Measurements from ENCODE around the gene VSIR.

VSIR gene

DNA sequence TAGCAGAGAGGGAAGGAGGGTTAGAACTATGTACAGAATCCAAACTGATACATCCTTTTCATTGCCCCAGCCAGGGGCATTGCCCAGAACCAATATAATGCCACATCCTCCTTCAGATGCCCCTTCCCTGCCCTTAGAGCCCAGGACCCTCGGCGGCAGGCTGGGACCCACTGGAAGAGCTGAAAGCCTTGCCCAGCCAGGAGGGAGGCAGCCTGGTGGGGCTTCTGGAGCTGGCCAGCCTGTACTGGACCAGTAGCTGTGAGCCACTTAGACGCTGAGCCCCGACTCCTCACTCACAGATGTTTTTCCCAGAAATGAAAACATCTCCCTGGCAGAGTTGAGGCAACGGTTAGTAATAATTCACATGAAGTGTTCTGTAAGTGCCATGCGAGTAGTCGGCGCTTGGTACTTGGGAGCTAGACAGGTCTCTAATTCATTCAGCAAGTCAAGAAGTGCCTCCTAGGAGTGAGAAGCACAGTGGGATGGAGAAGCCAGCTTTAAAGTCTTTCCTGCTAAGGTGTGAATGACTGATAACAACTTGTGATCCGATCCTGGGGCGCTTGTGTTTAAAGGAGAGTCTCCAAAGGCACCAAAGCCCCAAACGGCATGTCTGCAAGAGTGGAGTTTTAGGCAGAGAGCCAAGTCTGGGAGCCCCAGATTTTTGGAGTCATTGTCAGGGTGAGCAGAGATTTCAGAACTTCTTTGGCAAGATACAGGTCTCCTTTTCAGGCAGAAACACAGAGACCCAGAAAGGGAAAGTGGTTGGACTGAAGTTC, 9.8 kb downstream of the VSIR start:
- TF ChIP-seq, protein P1, sequence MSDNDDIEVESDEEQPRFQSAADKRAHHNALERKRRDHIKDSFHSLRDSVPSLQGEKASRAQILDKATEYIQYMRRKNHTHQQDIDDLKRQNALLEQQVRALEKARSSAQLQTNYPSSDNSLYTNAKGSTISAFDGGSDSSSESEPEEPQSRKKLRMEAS (IDR thresholded peaks at IDR 0.05), result no peak
- TF ChIP-seq, protein P2, sequence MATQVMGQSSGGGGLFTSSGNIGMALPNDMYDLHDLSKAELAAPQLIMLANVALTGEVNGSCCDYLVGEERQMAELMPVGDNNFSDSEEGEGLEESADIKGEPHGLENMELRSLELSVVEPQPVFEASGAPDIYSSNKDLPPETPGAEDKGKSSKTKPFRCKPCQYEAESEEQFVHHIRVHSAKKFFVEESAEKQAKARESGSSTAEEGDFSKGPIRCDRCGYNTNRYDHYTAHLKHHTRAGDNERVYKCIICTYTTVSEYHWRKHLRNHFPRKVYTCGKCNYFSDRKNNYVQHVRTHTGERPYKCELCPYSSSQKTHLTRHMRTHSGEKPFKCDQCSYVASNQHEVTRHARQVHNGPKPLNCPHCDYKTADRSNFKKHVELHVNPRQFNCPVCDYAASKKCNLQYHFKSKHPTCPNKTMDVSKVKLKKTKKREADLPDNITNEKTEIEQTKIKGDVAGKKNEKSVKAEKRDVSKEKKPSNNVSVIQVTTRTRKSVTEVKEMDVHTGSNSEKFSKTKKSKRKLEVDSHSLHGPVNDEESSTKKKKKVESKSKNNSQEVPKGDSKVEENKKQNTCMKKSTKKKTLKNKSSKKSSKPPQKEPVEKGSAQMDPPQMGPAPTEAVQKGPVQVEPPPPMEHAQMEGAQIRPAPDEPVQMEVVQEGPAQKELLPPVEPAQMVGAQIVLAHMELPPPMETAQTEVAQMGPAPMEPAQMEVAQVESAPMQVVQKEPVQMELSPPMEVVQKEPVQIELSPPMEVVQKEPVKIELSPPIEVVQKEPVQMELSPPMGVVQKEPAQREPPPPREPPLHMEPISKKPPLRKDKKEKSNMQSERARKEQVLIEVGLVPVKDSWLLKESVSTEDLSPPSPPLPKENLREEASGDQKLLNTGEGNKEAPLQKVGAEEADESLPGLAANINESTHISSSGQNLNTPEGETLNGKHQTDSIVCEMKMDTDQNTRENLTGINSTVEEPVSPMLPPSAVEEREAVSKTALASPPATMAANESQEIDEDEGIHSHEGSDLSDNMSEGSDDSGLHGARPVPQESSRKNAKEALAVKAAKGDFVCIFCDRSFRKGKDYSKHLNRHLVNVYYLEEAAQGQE (IDR thresholded peaks at IDR 0.05; ENCODE audit: low read depth), result no peak
- TF ChIP-seq ZBTB7A (IDR thresholded peaks at IDR 0.05; ENCODE audit: low read depth) (no peak), NFIC (IDR thresholded peaks at IDR 0.05) (no peak), CEBPB (IDR thresholded peaks at IDR 0.05) (no peak), CREB1 (IDR thresholded peaks at IDR 0.05; ENCODE audit: low read depth) (no peak)

DNA sequence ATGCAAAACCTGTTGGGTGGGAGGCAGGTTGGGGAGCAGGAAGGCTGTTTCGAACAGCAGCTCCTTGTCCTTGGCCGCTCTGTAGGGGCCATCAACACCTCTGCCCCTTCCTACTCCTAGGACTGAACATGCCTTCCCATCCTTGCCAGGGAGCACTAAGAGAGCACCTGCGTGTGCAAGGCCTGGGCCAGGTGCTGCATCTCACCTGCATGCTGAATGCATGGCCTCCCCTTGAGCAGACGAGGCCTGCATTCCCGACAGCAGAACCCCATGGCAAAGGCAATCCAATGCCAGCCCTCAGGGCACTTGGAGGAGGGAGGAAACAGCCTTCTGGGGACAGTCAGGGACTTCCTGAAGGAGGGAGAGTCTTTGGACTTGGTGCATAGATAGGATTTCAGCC, 11.0 kb downstream of the VSIR start:
- TF ChIP-seq, protein P2 (IDR thresholded peaks at IDR 0.05; ENCODE audit: low read depth), result no peak
- TF ChIP-seq CREB1 (IDR thresholded peaks at IDR 0.05; ENCODE audit: low read depth), result no peak
- no peak for TF ChIP-seq EGR1 (IDR thresholded peaks at IDR 0.05)
- TF ChIP-seq TEAD4 (IDR thresholded peaks at IDR 0.05), result no peak
- TF ChIP-seq EP300 (IDR thresholded peaks at IDR 0.05; ENCODE audit: borderline replicate concordance), result no peak
- no peak for TF ChIP-seq TAF1 (IDR thresholded peaks at IDR 0.05; ENCODE audit: low read depth)
- TF ChIP-seq NFIC (IDR thresholded peaks at IDR 0.05), result no peak
- TF ChIP-seq FOXM1 (IDR thresholded peaks at IDR 0.05; ENCODE audit: borderline replicate concordance, low read depth), result no peak
- no peak for TF ChIP-seq ZBTB7A (IDR thresholded peaks at IDR 0.05; ENCODE audit: low read depth)
- no peak for TF ChIP-seq YY1 (IDR thresholded peaks at IDR 0.05; ENCODE audit: low read depth)
- TF ChIP-seq, protein P1 (IDR thresholded peaks at IDR 0.05), result no peak
- no peak for TF ChIP-seq TCF12 (IDR thresholded peaks at IDR 0.05; ENCODE audit: low read depth)
- TF ChIP-seq, protein P3, sequence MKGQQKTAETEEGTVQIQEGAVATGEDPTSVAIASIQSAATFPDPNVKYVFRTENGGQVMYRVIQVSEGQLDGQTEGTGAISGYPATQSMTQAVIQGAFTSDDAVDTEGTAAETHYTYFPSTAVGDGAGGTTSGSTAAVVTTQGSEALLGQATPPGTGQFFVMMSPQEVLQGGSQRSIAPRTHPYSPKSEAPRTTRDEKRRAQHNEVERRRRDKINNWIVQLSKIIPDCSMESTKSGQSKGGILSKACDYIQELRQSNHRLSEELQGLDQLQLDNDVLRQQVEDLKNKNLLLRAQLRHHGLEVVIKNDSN (IDR thresholded peaks at IDR 0.05), result no peak
- TF ChIP-seq RAD21 (IDR thresholded peaks at IDR 0.05; ENCODE audit: low read depth), result no peak
- TF ChIP-seq CEBPB (IDR thresholded peaks at IDR 0.05), result no peak

DNA sequence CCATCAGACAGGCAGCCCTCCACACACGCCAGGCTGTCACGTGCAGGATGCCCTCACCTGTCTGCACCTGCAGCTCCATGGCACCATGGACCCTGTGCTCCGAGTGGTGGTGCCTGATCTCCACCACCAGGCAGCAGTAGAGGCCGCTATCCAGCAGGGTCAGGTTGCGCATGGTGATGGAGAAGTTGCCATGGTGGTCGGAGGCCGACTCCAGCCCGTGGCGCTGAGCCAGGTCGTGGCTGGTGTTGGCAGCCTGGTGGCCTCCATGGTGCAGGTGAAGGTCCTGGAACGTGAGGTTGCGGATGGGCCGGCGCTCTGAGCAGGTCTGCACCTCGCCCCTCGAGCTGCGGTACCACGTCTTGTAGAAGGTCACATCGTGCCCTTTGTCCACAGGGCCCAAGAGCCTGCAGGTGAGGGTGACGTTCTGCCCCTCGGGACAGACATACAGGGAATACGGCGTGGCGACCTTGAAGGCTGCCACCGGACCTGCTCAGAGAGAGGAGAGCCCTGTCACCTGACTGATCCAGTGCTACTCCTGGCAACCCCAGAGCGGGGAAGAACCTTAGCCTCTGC, 11.7 kb downstream of the VSIR start:
- TF ChIP-seq, protein P1 (IDR thresholded peaks at IDR 0.05), result no peak
- peak; percentile 37; the same call in 1 of the 2 replicates for TF ChIP-seq RAD21 (IDR thresholded peaks at IDR 0.05; ENCODE audit: low read depth)

DNA sequence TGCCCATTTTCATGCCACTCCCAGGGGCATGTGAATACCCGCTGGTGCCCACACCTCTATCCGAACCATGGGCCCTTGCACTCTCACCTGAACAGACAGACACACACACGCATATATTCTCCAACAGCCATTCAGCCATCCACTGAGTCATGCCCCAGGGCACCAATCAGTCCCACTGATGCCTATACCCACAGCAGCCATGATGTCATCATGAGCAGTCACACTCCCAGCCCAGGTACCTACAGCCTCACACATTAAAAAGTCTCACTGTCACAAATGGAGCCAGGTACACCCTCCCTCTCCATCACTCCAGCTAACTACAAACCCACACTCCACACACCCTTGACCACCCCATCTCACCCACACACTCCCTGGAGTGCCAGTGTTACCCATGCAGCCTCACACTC, 12.2 kb downstream of the VSIR start:
- no peak for TF ChIP-seq TAF1 (IDR thresholded peaks at IDR 0.05; ENCODE audit: low read depth)
- TF ChIP-seq TEAD4 (IDR thresholded peaks at IDR 0.05), result no peak
- TF ChIP-seq RAD21 (IDR thresholded peaks at IDR 0.05; ENCODE audit: low read depth), result no peak
- TF ChIP-seq EGR1 (IDR thresholded peaks at IDR 0.05), result no peak

DNA sequence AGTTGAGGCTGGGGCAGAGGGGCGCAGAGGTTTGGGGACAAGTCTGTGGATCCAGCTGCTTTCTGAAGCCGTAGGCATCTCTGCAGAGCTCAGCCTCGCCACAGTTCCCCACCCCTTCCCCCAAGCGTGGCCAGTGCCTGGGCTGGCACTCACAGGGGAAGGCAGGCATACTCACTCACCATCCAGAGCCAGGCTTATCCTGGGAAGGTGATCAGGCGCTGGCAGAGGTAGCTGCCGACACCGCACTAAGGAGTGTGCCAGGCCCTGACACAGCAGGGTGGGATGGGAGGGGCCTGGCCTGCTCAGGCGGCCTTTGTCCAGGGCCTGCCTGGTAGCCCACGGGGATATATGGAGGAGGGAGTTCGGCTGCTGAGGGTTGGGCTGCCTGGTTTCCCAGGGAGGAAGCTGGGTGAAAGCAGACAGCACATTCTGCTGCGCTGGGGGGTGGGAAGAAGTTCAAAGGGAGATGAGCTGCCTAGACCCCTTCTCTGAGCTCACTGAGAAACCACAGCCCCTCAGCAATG, 15.9 kb downstream of the VSIR start:
- TF ChIP-seq RAD21 (IDR thresholded peaks at IDR 0.05; ENCODE audit: low read depth) (no peak), FOXM1 (IDR thresholded peaks at IDR 0.05; ENCODE audit: borderline replicate concordance, low read depth) (no peak), YY1 (IDR thresholded peaks at IDR 0.05; ENCODE audit: low read depth) (no peak), NFIC (IDR thresholded peaks at IDR 0.05) (no peak), ZBTB7A (IDR thresholded peaks at IDR 0.05; ENCODE audit: low read depth) (no peak), TAF1 (IDR thresholded peaks at IDR 0.05; ENCODE audit: low read depth) (no peak), EP300 (IDR thresholded peaks at IDR 0.05; ENCODE audit: borderline replicate concordance) (no peak)
- TF ChIP-seq, protein P2 (IDR thresholded peaks at IDR 0.05; ENCODE audit: low read depth), result no peak

Data from Ishikawa (cell line).